SU-DHL-6 (cell line): Measurements from ENCODE around the gene ABR.

Experiments used
- H2AFZ ChIP-seq: fragments of 200-600 bp; sonication (generic); 2 replicates; pipeline ENCODE4 v1.6.1; 2014; ENCODE audit warnings: low read depth, mild to moderate bottlenecking, moderate library complexity, mixed read lengths, antibody characterized with exemption, low read length; ENCODE audit not compliant: severe bottlenecking
- H3F3A ChIP-seq: fragments of 200-600 bp; shearing (Covaris generic); 2 replicates; pipeline ENCODE4 v1.6.0; 2016; ENCODE audit warnings: antibody characterized with exemption, mild to moderate bottlenecking; ENCODE audit not compliant: insufficient read depth
- H3K27ac ChIP-seq: fragments of 200-600 bp; sonication (generic); 2 replicates; pipeline ENCODE4 v1.5.1; 2016; ENCODE audit warnings: low read depth, mild to moderate bottlenecking, low read length, moderate library complexity, mixed read lengths
- H3K27me3 ChIP-seq: fragments of 200-600 bp; sonication (generic), shearing (Covaris generic); 2 replicates; pipeline ENCODE4 v1.6.0; 2014; ENCODE audit warnings: mild to moderate bottlenecking, low read length
- H3K36me3 ChIP-seq: fragments of 200-600 bp; sonication (generic); 2 replicates; pipeline ENCODE4 v1.6.1; 2014; ENCODE audit warnings: mild to moderate bottlenecking, low read length, mixed read lengths
- H3K4me2 ChIP-seq: fragments of 300-600, 200-600 bp; shearing (Covaris generic), sonication (generic); 2 replicates; pipeline ENCODE4 v1.6.0; 2014; ENCODE audit warnings: low read length, low read depth, mild to moderate bottlenecking; ENCODE audit not compliant: poor library complexity, severe bottlenecking
- H3K4me3 ChIP-seq: fragments of 200-600 bp; sonication (generic); 2 replicates; pipeline ENCODE4 v1.5.1; 2014; ENCODE audit warnings: antibody characterized with exemption, low read length, mild to moderate bottlenecking, mixed read lengths; ENCODE audit not compliant: insufficient read depth, poor library complexity, severe bottlenecking
- H3K79me2 ChIP-seq: fragments of 200-600 bp; sonication (generic); 2 replicates; pipeline ENCODE4 v1.6.1; 2014; ENCODE audit warnings: mild to moderate bottlenecking, low read length, moderate library complexity; ENCODE audit not compliant: insufficient read depth
- H3K9ac ChIP-seq: fragments of 200-600 bp; sonication (generic); 2 replicates; pipeline ENCODE4 v1.7.0; 2014; ENCODE audit warnings: mild to moderate bottlenecking, low read length
- H3K9me2 ChIP-seq: fragments of 200-600 bp; sonication (generic); replicated peaks from 2 replicates; pipeline ENCODE4 v1.6.1; 2014; ENCODE audit warnings: low read length; ENCODE audit not compliant: insufficient read depth
- H3K9me3 ChIP-seq: fragments of 200-600 bp; sonication (generic); 2 replicates; pipeline ENCODE4 v1.6.1; 2014; ENCODE audit warnings: low read length, mixed read lengths; ENCODE audit not compliant: insufficient read depth
- H4K20me1 ChIP-seq: fragments of 200-600 bp; sonication (generic); 2 replicates; pipeline ENCODE4 v1.6.1; 2014; ENCODE audit warnings: low read depth, mild to moderate bottlenecking, antibody characterized with exemption, low read length, moderate library complexity, mixed read lengths
- EZH2phosphoT487 ChIP-seq: fragments of 200-600 bp; sonication (generic), shearing (Covaris generic); conservative IDR thresholded peaks from 2 replicates; pipeline ENCODE4 v1.6.1; 2018; ENCODE audit warnings: mild to moderate bottlenecking, antibody characterized with exemption, low read length, moderate library complexity, mixed read lengths
- TF ChIP-seq, protein P1 (sequence below): fragments of 200-600 bp; sonication (generic); IDR thresholded peaks from one replicate; pipeline ENCODE4 v1.5.1; 2017; ENCODE audit warnings: antibody characterized with exemption, mild to moderate bottlenecking, low read length, moderate library complexity; ENCODE audit not compliant: insufficient read depth, poor library complexity, severe bottlenecking

ABR gene

GRCh38 chr17:1002771-1003555 is 176.8 kb downstream of the ABR start:
- Histone ChIP-seq H3K27ac (no peak overlapping the region), H3K27me3 (no peaks in the 10 kb centered on the region), H4K20me1 (peaks cover 5% of the 10 kb centered on the region; the same call in 1 of the 2 replicates), H3K36me3 (no peaks in the 10 kb centered on the region), H3K4me2 (no peak overlapping the region), H3K79me2 (0 out of 2 replicates have a peak, but pooled peaks cover 5% of the 10 kb centered on the region), H3F3A (peaks cover 9% of the 10 kb centered on the region; the same call in 1 of the 2 replicates), H3K9me2 (no peaks in the 10 kb centered on the region), H3K9ac (no peak overlapping the region), H3K4me3 (no peak overlapping the region), H3K9me3 (no peaks in the 10 kb centered on the region), H2AFZ (no peak overlapping the region)
- TF ChIP-seq, protein P1, sequence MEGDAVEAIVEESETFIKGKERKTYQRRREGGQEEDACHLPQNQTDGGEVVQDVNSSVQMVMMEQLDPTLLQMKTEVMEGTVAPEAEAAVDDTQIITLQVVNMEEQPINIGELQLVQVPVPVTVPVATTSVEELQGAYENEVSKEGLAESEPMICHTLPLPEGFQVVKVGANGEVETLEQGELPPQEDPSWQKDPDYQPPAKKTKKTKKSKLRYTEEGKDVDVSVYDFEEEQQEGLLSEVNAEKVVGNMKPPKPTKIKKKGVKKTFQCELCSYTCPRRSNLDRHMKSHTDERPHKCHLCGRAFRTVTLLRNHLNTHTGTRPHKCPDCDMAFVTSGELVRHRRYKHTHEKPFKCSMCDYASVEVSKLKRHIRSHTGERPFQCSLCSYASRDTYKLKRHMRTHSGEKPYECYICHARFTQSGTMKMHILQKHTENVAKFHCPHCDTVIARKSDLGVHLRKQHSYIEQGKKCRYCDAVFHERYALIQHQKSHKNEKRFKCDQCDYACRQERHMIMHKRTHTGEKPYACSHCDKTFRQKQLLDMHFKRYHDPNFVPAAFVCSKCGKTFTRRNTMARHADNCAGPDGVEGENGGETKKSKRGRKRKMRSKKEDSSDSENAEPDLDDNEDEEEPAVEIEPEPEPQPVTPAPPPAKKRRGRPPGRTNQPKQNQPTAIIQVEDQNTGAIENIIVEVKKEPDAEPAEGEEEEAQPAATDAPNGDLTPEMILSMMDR = no peak
- no peak for TF ChIP-seq EZH2phosphoT487

GRCh38 chr17:1002412-1002753 is 177.4 kb downstream of the ABR start:
- H3K79me2 ChIP-seq = 0 out of 2 replicates have a peak, but pooled peaks cover 8% of the 10 kb centered on the region
- TF ChIP-seq EZH2phosphoT487 = no peak
- TF ChIP-seq, protein P1 = no peak
- no peak overlapping the region for H3K4me3 ChIP-seq
- no peaks in the 10 kb centered on the region for H3K27me3 ChIP-seq
- no peak overlapping the region for H3K27ac ChIP-seq
- H3K4me2 ChIP-seq = no peak overlapping the region
- H3F3A ChIP-seq = peaks cover 9% of the 10 kb centered on the region; the same call in 1 of the 2 replicates
- no peak overlapping the region for H3K9ac ChIP-seq
- H3K36me3 ChIP-seq = no peaks in the 10 kb centered on the region
- H3K9me3 ChIP-seq = no peaks in the 10 kb centered on the region
- H2AFZ ChIP-seq = no peak overlapping the region
- H4K20me1 ChIP-seq = peaks cover 5% of the 10 kb centered on the region; the same call in 1 of the 2 replicates
- no peaks in the 10 kb centered on the region for H3K9me2 ChIP-seq

GRCh38 chr17:1001640-1002411 is 178.0 kb downstream of the ABR start:
- H3K36me3 ChIP-seq = no peaks in the 10 kb centered on the region
- H2AFZ ChIP-seq = no peak overlapping the region
- 0 out of 2 replicates have a peak, but pooled peaks cover 8% of the 10 kb centered on the region for H3K79me2 ChIP-seq
- no peaks in the 10 kb centered on the region for H3K9me2 ChIP-seq
- no peak overlapping the region for H3K4me2 ChIP-seq
- no peaks in the 10 kb centered on the region for H3K9me3 ChIP-seq
- no peaks in the 10 kb centered on the region for H3K27me3 ChIP-seq
- peaks cover 9% of the 10 kb centered on the region; the same call in 1 of the 2 replicates for H3F3A ChIP-seq
- H3K27ac ChIP-seq = no peak overlapping the region
- TF ChIP-seq, protein P1 = no peak
- no peak for TF ChIP-seq EZH2phosphoT487
- peaks cover 5% of the 10 kb centered on the region; the same call in 1 of the 2 replicates for H4K20me1 ChIP-seq
- H3K9ac ChIP-seq = no peak overlapping the region
- no peak overlapping the region for H3K4me3 ChIP-seq
